HepG2 (cell line): Measurements from ENCODE around the gene CLDN15. TPM values are rescaled to one million over a fixed set of nuclear protein-coding genes. Genes with fewer than 3 reads are reported as not detected.

Source experiments
- CBFB ChIP-seq: sonication (generic); formaldehyde crosslinking; IDR thresholded peaks from 2 replicates; pipeline ENCODE4 v1.4.0; 2020; ENCODE audit warnings: missing genetic modification reagents
- FUBP1 ChIP-seq: sonication (generic); formaldehyde crosslinking; IDR thresholded peaks from 2 replicates; pipeline ENCODE4 v1.5.1; 2020; ENCODE audit warnings: missing genetic modification reagents, mild to moderate bottlenecking, borderline replicate concordance
- GATA4 ChIP-seq: sonication (generic); IDR thresholded peaks from 2 replicates; pipeline ENCODE4 v1.6.1; 2016; ENCODE audit warnings: antibody characterized with exemption, low read depth, borderline replicate concordance
- GATAD2A ChIP-seq: IDR thresholded peaks from 2 replicates; pipeline ENCODE4 v1.6.1; 2016
- IRF2 ChIP-seq: IDR thresholded peaks from 2 replicates; pipeline ENCODE4 v1.6.1; 2018; ENCODE audit warnings: missing genetic modification reagents, missing compliant biosample characterization
- PBX3 ChIP-seq: sonication (generic); formaldehyde crosslinking; IDR thresholded peaks from 2 replicates; pipeline ENCODE4 v1.8.1; 2023; ENCODE audit warnings: missing genetic modification reagents, inconsistent platforms, borderline replicate concordance
- PLSCR1 ChIP-seq: sonication (generic); formaldehyde crosslinking; IDR thresholded peaks from 2 replicates; pipeline ENCODE4 v1.5.0; 2020; ENCODE audit warnings: missing genetic modification reagents, mild to moderate bottlenecking, borderline replicate concordance
- SIN3A ChIP-seq: IDR thresholded peaks from 2 replicates; pipeline ENCODE4 v1.6.1; 2011; ENCODE audit warnings: low read depth, mild to moderate bottlenecking, control low read depth, low read length, borderline replicate concordance
- THAP7 ChIP-seq: sonication (generic); formaldehyde crosslinking; IDR thresholded peaks from 2 replicates; pipeline ENCODE4 v1.8.1; 2023; ENCODE audit warnings: mild to moderate bottlenecking, missing genetic modification reagents
- TOPORS ChIP-seq: sonication (generic); formaldehyde crosslinking; IDR thresholded peaks from 2 replicates; pipeline ENCODE4 v1.8.0; 2023; ENCODE audit warnings: mild to moderate bottlenecking, missing genetic modification reagents
- ZGPAT ChIP-seq: IDR thresholded peaks from 2 replicates; pipeline ENCODE4 v1.6.1; 2016; ENCODE audit warnings: mild to moderate bottlenecking
- ZMAT5 ChIP-seq: sonication (generic); formaldehyde crosslinking; IDR thresholded peaks from 2 replicates; pipeline ENCODE4 v1.5.0; 2020; ENCODE audit warnings: mild to moderate bottlenecking, low read depth, missing genetic modification reagents, borderline replicate concordance
- ZNF207 ChIP-seq: fragments of 450-650 bp; IDR thresholded peaks from 2 replicates; pipeline ENCODE4 v1.6.1; 2016; ENCODE audit warnings: antibody characterized with exemption, borderline replicate concordance
- ZNF326 ChIP-seq: sonication (generic); formaldehyde crosslinking; IDR thresholded peaks from 2 replicates; pipeline ENCODE4 v1.4.0; 2020; ENCODE audit warnings: missing genetic modification reagents, borderline replicate concordance
- ZNF609 ChIP-seq: sonication (generic); formaldehyde crosslinking; IDR thresholded peaks from 2 replicates; pipeline ENCODE4 v1.4.0; 2020; ENCODE audit warnings: mild to moderate bottlenecking, missing genetic modification reagents, borderline replicate concordance
- ZNF678 ChIP-seq: sonication (generic); formaldehyde crosslinking; IDR thresholded peaks from 2 replicates; pipeline ENCODE4 v1.4.0; 2020; ENCODE audit warnings: mild to moderate bottlenecking, missing genetic modification reagents
- polyA plus RNA-seq, 8 experiments: library from polyadenylated mRNA; depleted of rRNA in 3 of 8; stranded (reverse) in 7 of 8; unstranded in 1 of 8; fragments of >200 nt; fragmentation: Illumina TruSeq in 4 of 8; extraction: Trizol in 4 of 8; gene quantifications; 2 replicates each; pipeline versions ENCODE4 v1.2.1 to v1.2.3, GENCODE V29; 2011 to 2016; ENCODE audit warnings: low read depth in 4 of 8, missing spikeins in 1 of 8, mixed read lengths in 1 of 8; ENCODE audit not compliant: insufficient read depth in 1 of 8
- total RNA-seq, 5 experiments: library from RNA; depleted of rRNA; stranded (reverse); fragments of >200 nt; fragmentation: Illumina TruSeq; extraction: Trizol; gene quantifications; 2 replicates each; pipeline ENCODE4 v1.2.3, GENCODE V29; 2016; ENCODE audit warnings: low read depth in 1 of 5

CLDN15 gene
- total and polyA plus RNA-seq, 2 of the 13 experiments (the other 11 are each of a cell fraction or from before 2014, with no cell fraction given): 7.1 to 17.8 TPM

GRCh38 chr7:101244375-101245146 is 7.0 kb upstream of the CLDN15 start, which contains the start of gene FIS1 (continued):
- no peak for TF ChIP-seq ZNF609 (CRISPR knock-in tag)
- TF ChIP-seq ZNF326 (CRISPR knock-in tag): no peak
- 0 out of 2 replicates have a peak, but pooled peaks have one; percentile 7 for TF ChIP-seq FUBP1 (CRISPR knock-in tag)
- peak; percentile 66 for TF ChIP-seq ZGPAT (CRISPR knock-in tag)
- TF ChIP-seq THAP7: peak; percentile 87
- TF ChIP-seq IRF2 (CRISPR knock-in tag): peak; percentile 51; the same call in 1 of the 2 replicates
- no peak for TF ChIP-seq PBX3 (CRISPR knock-in tag)
- TF ChIP-seq TOPORS (CRISPR knock-in tag): no peak
- no peak for TF ChIP-seq CBFB (CRISPR knock-in tag)
- no peak for TF ChIP-seq ZNF207
- TF ChIP-seq PLSCR1 (CRISPR knock-in tag): no peak
- peak; percentile 31; the same call in 1 of the 2 replicates for TF ChIP-seq GATAD2A
- no peak for TF ChIP-seq ZMAT5 (CRISPR knock-in tag)
- no peak for TF ChIP-seq ZNF678 (CRISPR knock-in tag)
- TF ChIP-seq GATA4: no peak
- peak; percentile 68; the same call in 1 of the 2 replicates for TF ChIP-seq SIN3A
